PC-3 (cell line): ENCODE data around the gene MAPK1. TPM values are rescaled to one million over a fixed set of nuclear protein-coding genes. Genes with fewer than 3 reads are reported as not detected.
"Not testable (repeated sequence)": the region's sequence is repeated elsewhere in the genome, so short reads cannot be mapped to it uniquely, and the experiment has no call there.

Experiments used
- ATAC-seq: fragments of 200-7000 bp; cut with Tn5 transposase; 2 replicates; pipeline ENCODE4 v1.9.1; 2020; ENCODE audit warnings: mild to moderate bottlenecking, moderate library complexity
- BruUV-seq: library from RNA; stranded (reverse); fragments of 400-500 nt; replicated peaks from 2 replicates; lab custom pipeline; 2021; lab: Mats Ljungman, UMichigan
- CTCF ChIA-PET: fragments of 300-600 bp; sonication (Branson Sonifier 250); formaldehyde crosslinking; loops from one replicate; lab custom pipeline; 2022; ENCODE audit warnings: antibody characterized with exemption; lab: Charles Lee
- POLR2A ChIA-PET: fragments of 300-600 bp; sonication (Branson Sonifier 250); formaldehyde crosslinking; loops from one replicate; lab custom pipeline; 2022; ENCODE audit warnings: antibody characterized with exemption; ENCODE audit not compliant: unreplicated experiment; lab: Charles Lee
- DNase-seq: peaks from one replicate; pipeline ENCODE4 v3.0.0-alpha.2; 2015
- H2AFZ ChIP-seq: fragments of 300-600 bp; sonication (generic); 2 replicates; pipeline ENCODE4 v1.6.0; 2016; ENCODE audit warnings: antibody characterized with exemption, low read length
- H3F3A ChIP-seq: fragments of 300-600 bp; sonication (generic); one replicate; pipeline ENCODE4 v1.6.0; 2017; ENCODE audit warnings: antibody characterized with exemption, low read length, control low read depth, mild to moderate bottlenecking; ENCODE audit not compliant: unreplicated experiment
- H3K27ac ChIP-seq: fragments of 300-600 bp; sonication (generic); 2 replicates; pipeline ENCODE4 v1.5.1; 2016; ENCODE audit warnings: mild to moderate bottlenecking, low read length
- H3K27me3 ChIP-seq: fragments of 300-600 bp; sonication (generic); 2 replicates; pipeline ENCODE4 v1.6.1; 2016; ENCODE audit warnings: low read length, mixed read lengths
- H3K36me3 ChIP-seq: fragments of 300-600 bp; sonication (generic); 2 replicates; pipeline ENCODE4 v1.6.1; 2016; ENCODE audit warnings: low read depth, mixed run types, low read length, mixed read lengths
- H3K4me1 ChIP-seq: fragments of 300-600 bp; sonication (generic); 2 replicates; pipeline ENCODE4 v1.5.1; 2016; ENCODE audit warnings: low read length; ENCODE audit not compliant: insufficient read depth
- H3K4me2 ChIP-seq: fragments of 300-600 bp; sonication (generic); 2 replicates; pipeline ENCODE4 v1.6.0; 2016; ENCODE audit warnings: low read length
- H3K4me3 ChIP-seq: fragments of 300-600 bp; sonication (generic); 2 replicates; pipeline ENCODE4 v1.5.1; 2016; ENCODE audit warnings: mild to moderate bottlenecking, low read length, mixed read lengths
- H3K79me2 ChIP-seq: fragments of 300-600 bp; sonication (generic); 2 replicates; pipeline ENCODE4 v1.6.1; 2017; ENCODE audit warnings: low read length, mixed read lengths
- H3K9ac ChIP-seq: fragments of 300-600 bp; sonication (generic); 2 replicates; pipeline ENCODE4 v1.6.0; 2016; ENCODE audit warnings: mild to moderate bottlenecking, low read length
- H3K9me2 ChIP-seq: fragments of 300-600 bp; sonication (generic); replicated peaks from 2 replicates; pipeline ENCODE4 v1.6.1; 2016; ENCODE audit warnings: mixed run types, low read length, mixed read lengths
- H3K9me3 ChIP-seq: fragments of 300-600 bp; sonication (generic); 2 replicates; pipeline ENCODE4 v1.6.1; 2016; ENCODE audit warnings: low read length, mixed read lengths
- H4K20me1 ChIP-seq: fragments of 300-600 bp; sonication (generic); 2 replicates; pipeline ENCODE4 v1.6.1; 2016; ENCODE audit warnings: low read length, mixed read lengths
- EZH2 ChIP-seq: fragments of 300-600 bp; sonication (generic); IDR thresholded peaks from one replicate; pipeline ENCODE4 v1.6.1; 2017; ENCODE audit warnings: antibody characterized with exemption, mild to moderate bottlenecking, low read length; ENCODE audit not compliant: unreplicated experiment
- EZH2phosphoT487 ChIP-seq: fragments of 300-600 bp; sonication (generic); IDR thresholded peaks from 2 replicates; pipeline ENCODE4 v1.6.1; 2018; ENCODE audit warnings: mild to moderate bottlenecking, antibody characterized with exemption, low read length, borderline replicate concordance
- intact Hi-C: fragments of 100-400 bp; cut with micrococcal nuclease; formaldehyde crosslinking; loops from 2 replicates; pipeline ENCODE4 v1.9.0; 2023
- total RNA-seq: library from RNA; depleted of rRNA; stranded (reverse); fragments of >200 nt; gene quantifications from 2 replicates; pipeline ENCODE4 v1.2.3, GENCODE V29; 2014
- TF ChIP-seq, protein P1 (sequence below): fragments of 300-600 bp; sonication (generic); conservative IDR thresholded peaks from 2 replicates; pipeline ENCODE4 v1.5.1; 2017; ENCODE audit warnings: antibody characterized with exemption, low read depth, mild to moderate bottlenecking, low read length

The MAPK1 gene
- total RNA-seq, 1 experiment from 2014 or later: 25.1 TPM

DNA sequence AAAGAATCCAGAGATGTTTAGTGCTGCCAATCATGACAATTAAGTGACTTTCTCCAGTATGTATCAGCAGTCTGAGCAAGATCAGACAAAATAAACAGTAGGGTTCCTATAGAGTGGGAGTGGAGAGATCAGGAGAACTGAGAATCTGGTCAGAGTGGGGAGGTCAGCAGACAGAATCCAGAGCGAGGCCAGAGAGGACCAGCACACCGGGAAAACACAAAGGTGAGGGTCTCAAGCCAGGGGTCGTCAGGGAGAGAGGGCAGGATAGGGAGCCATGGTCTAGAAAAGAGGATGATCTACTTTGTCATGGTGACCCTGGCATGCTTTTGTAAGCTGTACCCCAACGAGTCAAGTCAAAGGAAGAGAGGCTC, 39.2 kb downstream of the MAPK1 start:
- BruUV-seq: no TSS peak
- no peaks in the 10 kb centered on the region for H3F3A ChIP-seq
- no peak overlapping the region for H2AFZ ChIP-seq
- no peak for DNase-seq
- intact Hi-C loops: no loop called here
- no peak overlapping the region for H3K4me2 ChIP-seq
- no peak for TF ChIP-seq EZH2phosphoT487
- TF ChIP-seq, protein P1, sequence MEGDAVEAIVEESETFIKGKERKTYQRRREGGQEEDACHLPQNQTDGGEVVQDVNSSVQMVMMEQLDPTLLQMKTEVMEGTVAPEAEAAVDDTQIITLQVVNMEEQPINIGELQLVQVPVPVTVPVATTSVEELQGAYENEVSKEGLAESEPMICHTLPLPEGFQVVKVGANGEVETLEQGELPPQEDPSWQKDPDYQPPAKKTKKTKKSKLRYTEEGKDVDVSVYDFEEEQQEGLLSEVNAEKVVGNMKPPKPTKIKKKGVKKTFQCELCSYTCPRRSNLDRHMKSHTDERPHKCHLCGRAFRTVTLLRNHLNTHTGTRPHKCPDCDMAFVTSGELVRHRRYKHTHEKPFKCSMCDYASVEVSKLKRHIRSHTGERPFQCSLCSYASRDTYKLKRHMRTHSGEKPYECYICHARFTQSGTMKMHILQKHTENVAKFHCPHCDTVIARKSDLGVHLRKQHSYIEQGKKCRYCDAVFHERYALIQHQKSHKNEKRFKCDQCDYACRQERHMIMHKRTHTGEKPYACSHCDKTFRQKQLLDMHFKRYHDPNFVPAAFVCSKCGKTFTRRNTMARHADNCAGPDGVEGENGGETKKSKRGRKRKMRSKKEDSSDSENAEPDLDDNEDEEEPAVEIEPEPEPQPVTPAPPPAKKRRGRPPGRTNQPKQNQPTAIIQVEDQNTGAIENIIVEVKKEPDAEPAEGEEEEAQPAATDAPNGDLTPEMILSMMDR: no peak
- TF ChIP-seq EZH2: no peak
- ATAC-seq: no peak
- H4K20me1 ChIP-seq: peaks cover 32% of the 10 kb centered on the region; the same call in 1 of the 2 replicates
- H3K9ac ChIP-seq: no peak overlapping the region
- no peak overlapping the region for H3K27ac ChIP-seq
- no peaks in the 10 kb centered on the region for H3K9me2 ChIP-seq
- ChIA-PET POLR2A (no interaction called here), CTCF (no interaction called here)
- no peak overlapping the region for H3K4me3 ChIP-seq
- no peaks in the 10 kb centered on the region for H3K36me3 ChIP-seq
- H3K27me3 ChIP-seq: no peaks in the 10 kb centered on the region
- H3K9me3 ChIP-seq: no peaks in the 10 kb centered on the region
- 0 out of 2 replicates have a peak, but pooled peaks cover 3% of the 10 kb centered on the region for H3K4me1 ChIP-seq
- peaks cover 89% of the 10 kb centered on the region for H3K79me2 ChIP-seq

DNA sequence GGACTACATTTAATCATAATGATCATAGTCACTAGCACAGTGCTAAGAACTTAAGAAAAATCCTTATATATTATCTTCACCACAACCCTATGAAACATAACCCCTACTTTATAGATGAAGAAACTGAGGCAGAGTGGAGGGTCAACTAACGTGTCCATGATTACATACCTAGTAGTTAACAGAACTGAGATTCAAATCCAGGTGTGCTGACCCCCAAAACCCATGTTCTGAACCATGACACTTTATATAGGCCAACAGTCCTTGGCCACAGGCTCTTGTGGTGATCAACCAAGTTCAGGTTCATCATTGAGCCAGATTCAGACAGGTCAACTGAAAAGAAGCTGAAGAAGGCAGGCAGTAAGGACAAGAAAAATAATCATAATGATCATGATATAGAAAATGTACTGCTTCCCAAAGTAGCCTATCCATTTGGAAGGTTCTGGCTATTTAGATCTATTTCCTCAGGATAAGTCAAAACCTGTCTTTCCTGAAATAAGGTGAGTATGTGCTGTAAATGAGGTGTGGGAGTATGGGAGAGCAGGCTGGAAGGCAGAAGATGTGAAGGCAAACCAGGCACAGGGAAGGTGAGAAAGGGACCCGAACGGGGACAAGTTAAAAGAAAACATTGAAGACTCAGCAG, 39.7 kb downstream of the MAPK1 start:
- DNase-seq: peak; percentile 15
- no TSS peak for BruUV-seq
- H3K9me2 ChIP-seq: no peaks in the 10 kb centered on the region
- no peaks in the 10 kb centered on the region for H3K9me3 ChIP-seq
- no peaks in the 10 kb centered on the region for H3K27me3 ChIP-seq
- H3K27ac ChIP-seq: no peak overlapping the region
- ATAC-seq: no peak
- H3K4me1 ChIP-seq: 0 out of 2 replicates have a peak, but pooled peaks cover 3% of the 10 kb centered on the region
- H2AFZ ChIP-seq: no peak overlapping the region
- no peaks in the 10 kb centered on the region for H3F3A ChIP-seq
- ChIA-PET CTCF (no interaction called here), POLR2A (no interaction called here)
- H3K4me2 ChIP-seq: no peak overlapping the region
- no peak overlapping the region for H3K4me3 ChIP-seq
- H3K79me2 ChIP-seq: peaks cover 88% of the 10 kb centered on the region
- peaks cover 32% of the 10 kb centered on the region; the same call in 1 of the 2 replicates for H4K20me1 ChIP-seq
- TF ChIP-seq, protein P1: no peak
- no peak for TF ChIP-seq EZH2
- TF ChIP-seq EZH2phosphoT487: no peak
- H3K9ac ChIP-seq: no peak overlapping the region
- no peaks in the 10 kb centered on the region for H3K36me3 ChIP-seq
- intact Hi-C loops: no loop called here

DNA sequence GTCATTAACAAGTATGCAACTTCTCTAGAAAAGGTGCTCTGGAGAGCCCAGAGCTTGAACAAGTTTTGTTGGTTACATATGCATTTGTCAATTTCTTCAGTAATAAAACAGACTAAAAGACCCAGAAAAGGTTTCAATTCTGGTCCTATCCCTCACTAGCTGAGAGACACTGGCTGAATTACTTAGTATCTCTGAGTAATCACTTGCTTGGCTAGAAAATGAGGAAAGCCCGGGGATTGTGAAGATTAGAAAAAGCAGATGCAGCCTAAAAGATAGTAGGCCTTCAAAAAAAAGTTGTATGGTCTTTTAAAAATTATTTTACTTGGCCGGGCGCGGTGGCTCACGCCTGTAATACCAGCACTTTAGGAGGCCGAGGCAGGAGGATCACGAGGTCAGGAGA, 41.2 kb downstream of the MAPK1 start:
- no peaks in the 10 kb centered on the region for H3F3A ChIP-seq
- peaks cover 32% of the 10 kb centered on the region; the same call in 1 of the 2 replicates for H4K20me1 ChIP-seq
- CTCF ChIA-PET: no interaction called here
- H3K79me2 ChIP-seq: peaks cover 91% of the 10 kb centered on the region
- POLR2A ChIA-PET: no interaction called here
- DNase-seq (no peak), ATAC-seq (no peak)
- 0 out of 2 replicates have a peak, but pooled peaks cover 3% of the 10 kb centered on the region for H3K4me1 ChIP-seq
- no peak overlapping the region for H3K4me2 ChIP-seq
- H3K4me3 ChIP-seq: no peak overlapping the region
- H3K9me3 ChIP-seq: no peaks in the 10 kb centered on the region
- no peaks in the 10 kb centered on the region for H3K36me3 ChIP-seq
- no TSS peak for BruUV-seq
- intact Hi-C loops: no loop called here
- TF ChIP-seq, protein P1: no peak
- no peak for TF ChIP-seq EZH2
- TF ChIP-seq EZH2phosphoT487: no peak
- H2AFZ ChIP-seq: no peak overlapping the region
- no peaks in the 10 kb centered on the region for H3K27me3 ChIP-seq
- no peaks in the 10 kb centered on the region for H3K9me2 ChIP-seq
- no peak overlapping the region for H3K27ac ChIP-seq
- H3K9ac ChIP-seq: no peak overlapping the region

DNA sequence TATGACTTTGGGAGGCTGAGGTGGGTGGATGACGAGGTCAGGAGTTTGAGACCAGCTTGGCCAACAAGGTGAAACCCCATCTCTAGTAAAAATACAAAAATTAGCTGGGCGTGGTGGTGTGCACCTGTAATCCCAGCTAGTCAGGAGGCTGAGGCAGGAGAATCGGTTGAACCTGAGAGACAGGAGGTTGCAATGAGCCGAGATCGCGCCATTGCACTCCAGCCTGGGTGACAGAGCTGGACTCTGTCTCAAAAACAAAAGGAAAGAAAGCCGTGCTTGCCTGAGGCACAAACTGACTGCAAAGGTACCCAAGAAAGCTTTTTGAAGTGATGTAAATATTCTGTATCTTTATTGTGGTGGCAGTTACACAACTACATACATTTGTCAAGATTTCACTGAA, 42.5 kb downstream of the MAPK1 start:
- H3K4me2 ChIP-seq, H3K9ac ChIP-seq, H3K36me3 ChIP-seq, CTCF ChIA-PET, H3K27me3 ChIP-seq, H3K9me3 ChIP-seq, DNase-seq, BruUV-seq, H3K4me3 ChIP-seq, ATAC-seq, H3F3A ChIP-seq, H3K27ac ChIP-seq, H3K4me1 ChIP-seq, intact Hi-C loops, POLR2A ChIA-PET, H3K9me2 ChIP-seq, H2AFZ ChIP-seq: not testable (repeated sequence)
- Histone ChIP-seq H4K20me1 (peaks cover 31% of the 10 kb centered on the region; the same call in 1 of the 2 replicates), H3K79me2 (peaks cover 85% of the 10 kb centered on the region)
